HG03025 (cell line): ENCODE data around the gene UBQLN3.

Source experiments
- ATAC-seq: cut with Tn5 transposase; IDR thresholded peaks from one replicate; pipeline ENCODE4 v1.9.1; 2021; ENCODE audit warnings: mild to moderate bottlenecking, moderate library complexity; ENCODE audit not compliant: unreplicated experiment, low FRiP score

UBQLN3 gene

DNA sequence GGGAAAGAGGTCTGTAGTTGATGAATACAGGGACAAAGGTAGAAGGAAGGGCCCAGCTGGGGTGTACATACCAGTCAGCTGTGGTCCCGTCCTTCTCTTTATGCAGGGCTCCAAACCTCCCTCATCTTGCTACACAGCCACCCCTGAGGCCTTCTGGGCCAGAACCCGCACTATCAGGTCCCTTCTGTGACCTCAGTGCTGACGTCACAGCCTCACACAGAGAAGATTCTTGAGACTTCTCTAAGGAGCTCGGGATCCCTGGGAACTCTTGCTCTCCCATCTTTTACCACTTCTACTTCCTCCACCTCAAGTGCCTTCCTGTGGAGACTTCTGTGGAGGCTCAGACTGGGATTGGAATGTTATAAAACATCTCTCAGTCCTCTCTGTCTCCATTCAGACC lies at the start of gene UBQLN3:
TSS of gene UBQLN3 (minus strand) at position 155 of the 400 bp plus-strand sequence. CDS start 399 bp downstream, outside the sequence.
- no peak for ATAC-seq

GRCh38 chr11:5557751-5558150 lies 48.0 kb upstream of the UBQLN3 start:
- ATAC-seq, result no peak

- no peak for ATAC-seq
Observed at GRCh38 chr11:5556596-5557188, 46.9 kb upstream of the UBQLN3 start.

DNA sequence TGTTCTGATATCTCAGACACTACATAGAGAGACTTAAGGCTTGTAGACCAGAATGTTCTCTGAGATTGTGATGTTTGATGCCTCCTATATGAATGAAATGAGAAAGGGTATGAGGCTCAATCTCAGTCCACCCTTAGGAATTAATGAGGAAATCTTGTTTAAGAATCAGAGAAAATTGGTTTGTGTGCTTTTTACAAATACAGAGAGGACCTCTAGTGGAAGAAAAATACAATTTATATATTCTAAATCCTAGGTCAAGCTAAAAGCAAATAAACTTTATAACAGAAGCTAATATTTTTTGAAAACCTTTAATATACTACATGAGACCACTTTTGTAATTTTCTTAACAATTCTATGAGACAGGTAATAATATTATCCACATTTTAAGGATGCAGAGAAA lies 43.6 kb upstream of the UBQLN3 start:
- ATAC-seq, result no peak

DNA sequence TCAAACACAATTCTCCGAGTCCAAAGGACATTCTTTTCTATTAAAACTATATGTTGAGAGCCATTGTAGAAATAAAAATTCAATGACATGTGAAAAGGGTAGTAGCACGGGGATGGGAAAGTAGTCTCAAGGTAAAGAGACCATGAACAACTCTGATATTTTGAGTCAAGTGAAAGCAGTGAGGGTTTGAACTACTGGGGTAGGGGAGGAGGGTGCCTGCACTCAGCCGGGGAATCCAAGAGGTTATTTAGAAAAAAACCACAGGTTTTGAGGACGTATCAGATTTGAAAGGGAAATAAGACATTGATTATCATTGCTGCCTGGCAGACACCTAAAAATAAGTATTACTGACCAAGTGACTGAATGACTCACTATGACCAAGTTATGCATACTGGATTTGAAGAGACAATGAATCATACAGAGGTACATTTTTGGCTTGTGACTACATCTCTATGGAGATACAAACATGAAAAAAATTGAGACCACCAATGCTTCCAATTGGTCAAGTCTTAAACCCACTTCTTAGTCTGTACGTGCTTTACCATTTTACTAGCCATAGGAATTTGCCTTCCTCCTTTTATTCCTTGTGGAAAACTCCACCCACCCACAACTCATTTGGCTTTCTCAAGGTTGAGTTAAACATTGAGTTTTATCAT lies 40.8 kb upstream of the UBQLN3 start:
- no peak for ATAC-seq

- no peak for ATAC-seq
Observed at GRCh38 chr11:5548440-5548839, 38.7 kb upstream of the UBQLN3 start, which contains the start of gene OR52H1. TSS of gene OR52H1 (minus strand) at chr11:5548540. CDS start at chr11:5545505, 3,035 bp downstream.

- ATAC-seq, result no peak
Observed at GRCh38 chr11:5547982-5548381, 38.2 kb upstream of the UBQLN3 start.

- ATAC-seq, result no peak
Observed at GRCh38 chr11:5546457-5546856, 36.7 kb upstream of the UBQLN3 start.

DNA sequence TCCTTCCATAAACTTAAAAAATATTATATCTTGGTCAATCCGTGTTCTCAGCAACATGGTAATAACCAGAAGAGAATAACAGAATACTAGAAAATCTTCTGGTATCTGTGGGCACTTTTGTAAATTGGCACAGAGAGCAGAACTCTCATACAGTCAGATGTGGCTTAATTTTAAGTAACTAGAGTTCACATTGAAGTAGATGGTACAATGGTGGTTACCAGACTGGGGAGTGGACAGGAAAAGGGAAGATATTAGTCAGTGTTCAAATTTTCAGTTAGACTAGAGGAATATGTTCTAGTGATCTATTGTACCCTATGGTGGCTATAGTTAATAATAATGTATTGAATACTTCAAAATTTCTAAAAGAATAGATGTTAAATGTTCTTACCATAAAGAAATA lies 31.7 kb upstream of the UBQLN3 start:
- ATAC-seq, result no peak

DNA sequence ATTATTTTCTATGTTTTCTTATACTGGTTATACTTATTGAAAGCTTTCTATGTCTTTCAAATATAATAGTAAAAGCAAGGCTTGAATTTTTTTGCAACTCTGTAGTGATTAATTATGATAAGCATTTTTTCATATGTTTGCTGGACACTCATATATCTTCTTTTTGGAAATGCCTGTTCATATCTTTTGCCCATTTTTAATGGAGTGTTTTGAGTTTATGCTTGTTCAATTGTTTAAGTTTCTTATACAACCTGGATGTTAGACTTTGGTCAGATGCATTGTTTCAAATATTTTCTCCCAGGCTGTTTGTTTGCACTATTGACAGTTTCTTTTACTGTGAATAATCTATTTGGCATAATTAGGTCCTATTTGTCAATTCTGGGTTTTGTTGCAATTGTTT lies 26.7 kb upstream of the UBQLN3 start:
- no peak for ATAC-seq

- no peak for ATAC-seq
Observed at GRCh38 chr11:5534046-5534445, 24.3 kb upstream of the UBQLN3 start.

DNA sequence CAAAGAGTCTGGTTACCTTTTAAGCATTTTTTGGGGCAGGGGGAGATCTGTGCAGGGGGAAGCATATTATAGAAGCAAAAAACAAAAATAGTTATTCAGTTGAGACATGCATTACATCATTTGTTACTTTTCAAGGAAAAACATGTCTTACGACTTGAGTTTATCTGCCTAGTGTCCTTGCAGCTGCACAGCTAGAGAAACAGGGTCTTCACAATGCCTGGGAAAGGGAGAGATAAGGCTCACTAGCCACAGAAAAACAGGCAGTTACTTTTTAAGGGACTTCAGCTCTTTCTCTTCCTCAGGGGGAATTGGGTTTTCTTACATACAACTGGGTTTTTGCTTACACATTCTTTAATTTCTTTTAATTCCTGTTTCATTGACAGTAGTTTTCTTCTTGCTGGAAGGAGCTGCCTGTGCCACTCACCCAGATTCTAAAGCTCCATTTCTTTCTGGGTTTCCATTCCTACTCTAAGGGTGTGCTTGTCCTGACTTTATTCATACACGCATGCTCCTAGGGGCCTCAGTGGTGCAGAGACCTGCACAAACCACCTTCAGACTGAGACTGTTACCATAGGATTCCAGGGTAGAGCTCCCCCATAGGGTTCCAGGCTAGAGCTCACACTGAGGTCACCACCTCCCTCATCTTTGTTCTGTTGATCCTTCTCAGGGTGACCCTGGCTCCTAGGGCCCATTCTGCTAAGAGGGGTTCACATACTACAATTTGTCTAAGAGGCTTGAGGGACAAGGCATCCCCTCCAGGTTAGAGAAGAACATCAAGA lies 21.5 kb upstream of the UBQLN3 start:
- ATAC-seq, result no peak

DNA sequence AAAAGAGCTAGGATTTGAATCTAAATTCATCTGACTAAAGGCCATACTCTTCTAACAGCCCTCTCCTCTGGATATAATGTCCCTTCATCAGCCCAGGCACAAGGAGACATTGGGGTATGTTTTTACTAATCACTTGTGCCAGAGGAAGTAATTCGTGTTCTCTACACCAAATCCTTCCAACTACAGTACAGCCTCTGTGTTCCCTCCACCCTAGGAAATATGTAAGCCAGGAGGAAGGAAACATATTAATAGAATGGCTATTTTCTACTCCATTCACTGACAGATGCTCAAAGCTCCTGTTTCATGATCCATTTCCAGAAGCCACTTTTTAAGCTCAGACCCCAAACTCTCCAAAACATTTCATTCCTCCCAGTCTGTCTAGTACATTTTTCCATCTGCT lies 18.7 kb upstream of the UBQLN3 start:
- no peak for ATAC-seq

GRCh38 chr11:5527716-5528115 lies 18.0 kb upstream of the UBQLN3 start:
- ATAC-seq, result no peak

DNA sequence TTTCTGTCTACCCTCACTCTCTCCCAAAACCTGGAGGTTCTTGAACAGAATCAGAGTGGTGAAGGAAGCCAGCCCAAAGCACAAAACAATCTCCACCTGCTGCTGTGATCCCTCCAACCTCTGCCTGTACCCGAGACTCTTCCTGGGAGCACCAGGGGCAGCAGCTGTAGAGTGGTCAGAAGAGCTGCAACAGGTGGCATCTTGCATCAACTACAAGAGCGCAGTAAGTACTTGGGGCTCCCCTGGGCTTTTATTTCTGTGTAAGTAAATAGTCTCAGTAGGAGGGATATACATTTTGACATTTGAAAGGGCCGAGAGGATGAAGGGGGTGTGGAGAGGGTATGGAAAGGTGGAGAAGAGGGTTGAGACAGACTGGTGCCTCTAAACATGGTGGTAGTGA lies 15.0 kb upstream of the UBQLN3 start:
- no peak for ATAC-seq

GRCh38 chr11:5522308-5522707 lies 12.6 kb upstream of the UBQLN3 start:
- no peak for ATAC-seq

GRCh38 chr11:5521540-5521939 lies 11.8 kb upstream of the UBQLN3 start:
- ATAC-seq, result no peak

DNA sequence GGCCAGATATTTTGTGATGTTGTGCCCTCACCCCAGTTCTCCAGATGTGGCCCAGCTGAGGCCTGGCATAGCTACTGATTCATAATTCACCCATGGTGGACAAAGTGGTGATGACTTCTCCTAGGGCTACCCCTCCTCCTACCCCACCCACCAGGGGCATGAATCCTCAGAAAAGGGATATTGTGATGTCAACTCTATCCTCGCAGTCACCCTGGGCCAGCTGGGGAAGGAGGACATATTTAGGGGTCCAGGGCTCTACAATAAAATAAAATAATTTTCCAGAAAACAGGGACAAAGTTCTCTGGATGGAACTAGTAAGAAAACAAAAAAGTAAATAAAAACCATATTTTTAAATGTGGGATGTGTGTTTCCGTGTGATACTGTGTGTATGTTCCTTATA lies 6.8 kb upstream of the UBQLN3 start, which contains the start of gene UBQLNL:
TSS of gene UBQLNL (minus strand) at position 101 of the 400 bp plus-strand sequence. CDS start 258 bp downstream, outside the sequence.
- ATAC-seq, result no peak

DNA sequence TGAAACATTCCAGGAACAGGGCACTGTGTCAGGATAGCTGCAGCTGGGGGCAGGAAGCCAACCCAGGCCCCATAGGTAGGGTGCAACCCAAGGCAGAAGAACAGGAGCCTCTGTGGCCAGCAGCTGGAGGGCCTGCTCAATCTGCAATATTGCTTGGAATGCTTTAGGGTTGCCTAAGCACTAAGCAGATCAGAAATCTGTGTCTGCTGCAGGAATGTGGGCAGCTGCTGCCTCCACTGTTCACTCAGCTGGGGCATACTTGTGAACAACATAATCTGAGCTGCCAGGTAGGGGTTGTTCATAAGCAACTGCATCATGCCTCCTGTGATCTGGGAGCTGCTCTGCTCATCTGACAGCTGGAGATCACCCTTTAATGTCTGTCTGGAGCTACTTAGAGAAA lies 5.1 kb upstream of the UBQLN3 start:
- no peak for ATAC-seq

DNA sequence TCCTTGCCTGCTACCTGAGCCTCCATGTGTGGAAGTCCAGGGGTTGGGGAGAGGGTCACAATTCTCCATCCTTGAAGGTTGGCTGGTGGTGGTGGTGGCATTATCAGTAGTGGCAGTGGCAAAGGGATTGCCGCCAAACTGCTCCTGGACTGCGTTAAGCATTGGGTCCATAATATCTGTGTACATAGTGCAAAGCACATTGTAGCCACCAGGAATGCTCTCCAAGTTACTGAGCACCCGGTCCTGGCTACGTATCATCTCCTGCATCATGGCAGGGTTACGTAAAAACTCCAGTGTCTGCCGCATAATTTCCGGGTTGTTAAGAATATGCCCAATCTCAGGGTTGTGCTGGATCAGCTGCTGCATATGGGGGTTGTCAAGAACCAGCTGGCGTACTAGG lies 1.2 kb downstream of the UBQLN3 start:
- no peak for ATAC-seq

DNA sequence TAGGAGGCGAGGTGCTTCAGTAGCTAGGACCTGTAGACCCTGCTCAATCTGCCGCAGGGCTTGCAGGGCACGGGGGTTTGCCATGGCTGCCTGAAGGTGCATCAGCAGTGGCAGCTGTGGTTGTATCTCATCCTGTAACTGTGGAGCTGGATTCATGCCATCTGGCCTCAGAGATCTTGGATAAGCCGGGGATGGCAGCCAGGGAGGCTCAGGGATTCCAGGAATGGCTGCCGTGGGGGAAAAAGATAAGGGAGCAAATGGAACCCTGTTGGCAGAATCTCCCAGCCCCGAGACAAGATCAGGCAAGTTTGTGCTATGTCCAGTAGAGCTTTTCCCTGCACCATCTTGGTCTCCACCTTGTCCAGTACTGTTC lies 1.8 kb downstream of the UBQLN3 start:
- ATAC-seq, result no peak
